Measurements from ENCODE around the gene GALNT14.

Gene GALNT14

DNA sequence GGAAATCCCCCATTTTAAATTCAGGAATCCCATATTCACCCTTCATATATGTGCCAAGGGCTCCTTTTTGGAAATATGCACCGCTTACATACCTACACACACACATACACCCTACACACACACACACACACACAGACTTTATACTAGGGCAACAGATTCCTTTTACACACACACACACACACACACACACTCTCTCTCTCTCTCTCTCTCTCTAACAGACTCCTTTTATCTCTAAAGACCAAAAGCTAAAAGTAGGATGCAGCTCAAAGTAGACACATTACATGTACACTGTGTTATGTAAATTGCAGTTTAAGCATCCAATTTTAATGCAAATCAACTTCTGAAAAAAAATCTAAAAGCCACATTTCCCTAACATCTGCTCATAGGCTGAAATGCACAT, 200.0 kb downstream of the GALNT14 start:
- H3K4me3 ChIP-seq (ENCODE audit: low read depth, low read length), result no peak overlapping the region
- H3K4me1 ChIP-seq (ENCODE audit: control insufficient read depth, insufficient read depth, low read length), result no peaks in the 10 kb centered on the region
- ChIA-PET POLR2A (no interaction called here), CTCF (no interaction called here)
- H3K27ac ChIP-seq (ENCODE audit: extremely low read depth, low read depth, low read length), result no peak overlapping the region
- no peaks in the 10 kb centered on the region for H3K36me3 ChIP-seq (ENCODE audit: control insufficient read depth in 2 of 2, insufficient read depth in 1 of 2, low read length in 2 of 2)
- TF ChIP-seq ZBTB26 (tag by site-specific recombination; optimal IDR thresholded peaks at IDR 0.05) (no peak), ZSCAN4 (tag by site-specific recombination; IDR thresholded peaks at IDR 0.05) (peak; percentile 74)
- no peaks in the 10 kb centered on the region for H3K9me3 ChIP-seq (ENCODE audit: control insufficient read depth, insufficient read depth, low read depth, low read length)

DNA sequence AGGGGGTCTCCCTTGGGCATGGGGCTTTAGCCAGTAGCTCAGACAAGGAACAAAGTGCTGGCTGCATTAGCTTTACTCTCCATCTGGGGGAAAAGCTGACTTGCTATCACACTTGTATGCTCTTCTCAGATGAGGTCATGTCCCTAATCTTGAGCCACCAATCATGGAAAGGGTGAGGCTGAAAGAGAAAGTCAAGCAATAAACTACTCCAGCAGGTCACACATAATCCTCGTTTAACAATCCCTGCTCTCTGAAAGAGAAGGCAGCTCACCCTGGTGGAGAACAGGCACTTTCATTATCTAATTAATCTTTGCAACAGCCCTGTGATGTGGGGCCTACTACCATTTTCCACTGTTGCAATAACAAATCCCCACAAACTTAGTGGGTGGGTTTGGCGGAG, 201.3 kb downstream of the GALNT14 start:
- H3K9me3 ChIP-seq (ENCODE audit: control insufficient read depth, insufficient read depth, low read depth, low read length), result no peaks in the 10 kb centered on the region
- TF ChIP-seq SETDB1 (IDR thresholded peaks at IDR 0.05; ENCODE audit: insufficient read length, low read length) (peak; percentile 66), TRIM28 (IDR thresholded peaks at IDR 0.05; ENCODE audit: borderline replicate concordance, low read length) (peak; percentile 69; the same call in 1 of the 2 replicates), ZNF677 (tag by site-specific recombination; IDR thresholded peaks at IDR 0.05) (no peak)
- H3K36me3 ChIP-seq (ENCODE audit: control insufficient read depth in 2 of 2, insufficient read depth in 1 of 2, low read length in 2 of 2), result no peaks in the 10 kb centered on the region
- H3K27ac ChIP-seq (ENCODE audit: extremely low read depth, low read depth, low read length), result no peak overlapping the region
- ChIA-PET CTCF (interaction anchor here (0.5 kb wide), 1 partner anchor 22 kb away, joined by 3 read pairs; no protein-coding TSS in a partner anchor), POLR2A (interaction anchor here (0.6 kb wide), 1 partner anchor 14 kb away, joined by 14 read pairs; no protein-coding TSS in a partner anchor)
- H3K4me1 ChIP-seq (ENCODE audit: control insufficient read depth, insufficient read depth, low read length), result no peaks in the 10 kb centered on the region
- no peak overlapping the region for H3K4me3 ChIP-seq (ENCODE audit: low read depth, low read length)

GRCh38 chr2:30935795-30936194, 202.4 kb downstream of the GALNT14 start:
- Histone ChIP-seq H3K27ac (ENCODE audit: extremely low read depth, low read depth, low read length) (no peak overlapping the region), H3K36me3 (ENCODE audit: control insufficient read depth in 2 of 2, insufficient read depth in 1 of 2, low read length in 2 of 2) (no peaks in the 10 kb centered on the region), H3K9me3 (ENCODE audit: control insufficient read depth, insufficient read depth, low read depth, low read length) (no peaks in the 10 kb centered on the region), H3K4me1 (ENCODE audit: control insufficient read depth, insufficient read depth, low read length) (no peaks in the 10 kb centered on the region), H3K4me3 (ENCODE audit: low read depth, low read length) (no peak overlapping the region)
- ChIA-PET CTCF (no interaction called here), POLR2A (no interaction called here)
- TF ChIP-seq ZNF175 (tag by site-specific recombination; IDR thresholded peaks at IDR 0.05) (no peak), ZNF311 (tag by site-specific recombination; IDR thresholded peaks at IDR 0.05; ENCODE audit: borderline replicate concordance) (no peak), ZNF114 (tag by site-specific recombination; IDR thresholded peaks at IDR 0.05) (no peak), ZBTB17 (tag by site-specific recombination; IDR thresholded peaks at IDR 0.05) (no peak), ZNF768 (tag by site-specific recombination; IDR thresholded peaks at IDR 0.05) (no peak), ZNF776 (tag by site-specific recombination; IDR thresholded peaks at IDR 0.05; ENCODE audit: borderline replicate concordance) (no peak), ZNF121 (tag by site-specific recombination; IDR thresholded peaks at IDR 0.05) (no peak), ZBTB26 (tag by site-specific recombination; optimal IDR thresholded peaks at IDR 0.05) (no peak)
- TF ChIP-seq, protein P1, sequence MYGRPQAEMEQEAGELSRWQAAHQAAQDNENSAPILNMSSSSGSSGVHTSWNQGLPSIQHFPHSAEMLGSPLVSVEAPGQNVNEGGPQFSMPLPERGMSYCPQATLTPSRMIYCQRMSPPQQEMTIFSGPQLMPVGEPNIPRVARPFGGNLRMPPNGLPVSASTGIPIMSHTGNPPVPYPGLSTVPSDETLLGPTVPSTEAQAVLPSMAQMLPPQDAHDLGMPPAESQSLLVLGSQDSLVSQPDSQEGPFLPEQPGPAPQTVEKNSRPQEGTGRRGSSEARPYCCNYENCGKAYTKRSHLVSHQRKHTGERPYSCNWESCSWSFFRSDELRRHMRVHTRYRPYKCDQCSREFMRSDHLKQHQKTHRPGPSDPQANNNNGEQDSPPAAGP (tag by site-specific recombination; IDR thresholded peaks at IDR 0.05), result no peak
- TF ChIP-seq, protein P2, sequence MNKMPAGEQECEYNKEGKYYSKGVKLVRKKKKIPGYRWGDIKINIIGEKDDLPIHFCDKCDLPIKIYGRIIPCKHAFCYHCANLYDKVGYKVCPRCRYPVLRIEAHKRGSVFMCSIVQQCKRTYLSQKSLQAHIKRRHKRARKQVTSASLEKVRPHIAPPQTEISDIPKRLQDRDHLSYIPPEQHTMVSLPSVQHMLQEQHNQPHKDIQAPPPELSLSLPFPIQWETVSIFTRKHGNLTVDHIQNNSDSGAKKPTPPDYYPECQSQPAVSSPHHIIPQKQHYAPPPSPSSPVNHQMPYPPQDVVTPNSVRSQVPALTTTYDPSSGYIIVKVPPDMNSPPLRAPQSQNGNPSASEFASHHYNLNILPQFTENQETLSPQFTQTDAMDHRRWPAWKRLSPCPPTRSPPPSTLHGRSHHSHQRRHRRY (tag by site-specific recombination; IDR thresholded peaks at IDR 0.05), result no peak
